Measurements from ENCODE around the gene NAE1.

- TF ChIP-seq ZNF423 (CRISPR knock-in tag; IDR thresholded peaks at IDR 0.05) (no peak), ZNF263 (CRISPR knock-in tag; IDR thresholded peaks at IDR 0.05; ENCODE audit: low read depth) (no peak), CTCF (IDR thresholded peaks at IDR 0.05) (no peak), NFE2L1 (CRISPR knock-in tag; IDR thresholded peaks at IDR 0.05) (no peak), ELF4 (CRISPR knock-in tag; IDR thresholded peaks at IDR 0.05; ENCODE audit: low read depth) (no peak), ZNF425 (CRISPR knock-in tag; conservative IDR thresholded peaks at IDR 0.05) (no peak), RORB (CRISPR knock-in tag; IDR thresholded peaks at IDR 0.05) (no peak), ZNF416 (CRISPR knock-in tag; IDR thresholded peaks at IDR 0.05) (no peak), TP53 (CRISPR knock-in tag; IDR thresholded peaks at IDR 0.05) (no peak), CREB1 (CRISPR knock-in tag; IDR thresholded peaks at IDR 0.05) (no peak), ZBTB21 (CRISPR knock-in tag; IDR thresholded peaks at IDR 0.05; ENCODE audit: borderline replicate concordance) (no peak), USF2 (CRISPR knock-in tag; IDR thresholded peaks at IDR 0.05) (no peak), JUN (CRISPR knock-in tag; IDR thresholded peaks at IDR 0.05) (no peak), USF1 (CRISPR knock-in tag; IDR thresholded peaks at IDR 0.05) (no peak)
Observed at GRCh38 chr16:66800856-66801255, 29.9 kb downstream of the NAE1 start.
